HG03432 (cell line): Measurements from ENCODE around the gene ZNF248.
A peak's percentile ranks its signal among the peaks of the same experiment; 100 is the strongest.
"Not testable (repeated sequence)": the region's sequence is repeated elsewhere in the genome, so short reads cannot be mapped to it uniquely, and the experiment has no call there.

ENCODE experiments used
- ATAC-seq: cut with Tn5 transposase; IDR thresholded peaks from one replicate; pipeline ENCODE4 v1.9.1; 2021; ENCODE audit warnings: mild to moderate bottlenecking, moderate library complexity; ENCODE audit not compliant: unreplicated experiment

Gene ZNF248

DNA sequence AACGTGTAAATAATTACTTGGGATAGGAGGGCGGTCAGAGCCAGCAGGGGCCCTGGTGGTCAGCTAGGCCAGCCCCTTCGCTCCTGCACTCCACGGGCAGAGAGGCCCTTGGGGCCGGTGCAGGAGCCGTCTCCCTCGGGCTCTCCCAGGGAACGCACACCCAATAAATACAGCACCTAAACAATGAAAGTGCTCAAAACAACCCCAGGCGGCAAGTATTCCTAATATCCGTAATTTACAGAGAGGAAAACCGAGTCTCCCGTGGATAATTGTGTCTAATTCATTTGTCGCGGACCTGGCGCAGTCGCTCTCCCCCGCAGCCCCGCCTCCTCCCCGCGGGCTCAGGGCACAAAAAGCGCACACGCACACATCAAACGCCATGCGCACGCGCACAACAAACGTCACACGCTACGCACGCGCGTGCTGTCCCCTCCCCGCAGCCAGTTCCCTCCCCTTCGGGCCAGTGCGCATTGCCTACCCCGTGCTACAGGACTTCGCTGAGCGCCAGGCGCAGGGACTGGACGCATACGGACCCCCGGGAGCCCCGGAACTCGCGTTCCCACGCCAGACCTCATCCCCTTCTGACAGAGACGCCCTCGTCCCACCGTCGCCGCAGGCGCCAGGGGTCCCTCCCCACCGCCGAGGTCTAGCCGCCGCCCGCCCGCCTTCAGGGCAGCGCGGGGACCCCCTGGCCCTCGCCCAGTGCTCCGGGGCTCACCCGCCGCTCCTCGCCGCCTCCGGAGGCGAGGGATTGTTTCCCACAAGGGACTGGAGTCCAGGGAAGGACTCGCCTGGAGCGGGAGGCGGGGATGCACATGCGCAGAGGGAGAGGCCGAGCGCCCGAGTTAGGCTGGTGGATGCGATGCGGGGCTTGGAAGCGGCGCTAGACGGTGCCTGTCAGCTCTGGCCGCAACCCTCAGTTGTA is at the start of gene ZNF248:
ZNF248 (minus strand) TSS at position 324 of the 925 bp plus-strand sequence. CDS start 1,300 bp downstream, outside the sequence.
- peak; percentile 96 for ATAC-seq

DNA sequence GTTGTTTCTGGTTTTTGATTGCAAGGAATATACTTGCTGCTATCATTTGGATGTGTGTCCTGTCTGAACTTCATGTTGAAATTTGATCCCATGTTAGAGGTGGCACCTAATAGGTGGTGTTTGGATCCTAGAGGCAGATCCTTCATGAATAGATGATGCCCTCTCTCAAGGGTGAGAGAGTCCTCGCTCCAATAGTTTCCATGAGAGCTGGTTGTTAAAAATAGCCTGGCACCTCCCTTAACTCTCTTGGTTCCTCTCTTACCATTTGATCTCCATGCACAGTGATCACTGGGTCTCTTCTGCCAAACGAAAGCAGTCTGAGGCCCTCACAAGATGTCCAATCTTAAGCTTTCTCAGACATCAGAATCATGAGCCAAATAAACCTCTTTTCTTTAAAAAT is 49.0 kb upstream of the ZNF248 start:
- ATAC-seq = no peak

- ATAC-seq = no peak
Observed at GRCh38 chr10:37896436-37896835, 39.0 kb upstream of the ZNF248 start.

DNA sequence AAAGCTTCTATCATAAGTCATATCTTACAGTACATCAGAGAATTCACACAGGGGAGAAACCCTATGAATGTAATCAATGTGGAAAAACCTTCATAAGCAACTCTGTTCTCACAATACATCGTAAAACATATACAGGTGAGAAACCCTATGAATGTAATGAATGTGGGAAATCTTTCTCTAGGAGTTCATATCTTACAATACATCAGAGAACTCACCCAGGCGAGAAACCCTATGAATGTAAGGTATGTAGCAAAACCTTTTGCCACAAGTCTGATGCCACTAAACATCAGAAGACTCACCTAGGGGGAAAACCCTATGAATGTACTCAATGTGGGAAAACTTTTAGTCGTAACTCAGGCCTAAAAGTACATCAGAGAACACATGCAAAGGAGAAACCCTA is 38.3 kb upstream of the ZNF248 start:
- no peak for ATAC-seq

GRCh38 chr10:37885850-37886249 is 28.4 kb upstream of the ZNF248 start:
- ATAC-seq = no peak

DNA sequence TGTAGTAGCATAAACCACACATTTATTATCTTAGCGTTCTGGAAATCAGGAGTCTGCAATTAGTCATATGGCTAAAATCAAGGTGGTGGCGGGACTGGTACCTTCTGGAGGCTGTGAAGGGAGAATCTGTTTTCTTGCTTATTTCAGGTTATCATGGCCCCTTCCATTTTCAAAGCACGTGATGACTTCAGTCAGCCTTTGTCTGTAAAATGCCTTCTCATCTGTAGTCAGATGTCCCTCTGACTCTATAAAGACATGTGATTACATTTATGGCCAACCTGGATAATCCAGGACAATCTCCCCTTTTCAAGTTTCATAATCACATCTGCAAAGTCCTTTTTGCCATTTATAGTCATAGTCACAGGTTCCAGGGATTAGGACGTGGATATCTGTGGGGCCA is 15.5 kb upstream of the ZNF248 start:
- no peak for ATAC-seq

- no peak for ATAC-seq
Observed at GRCh38 chr10:37872283-37872682, 14.9 kb upstream of the ZNF248 start.

DNA sequence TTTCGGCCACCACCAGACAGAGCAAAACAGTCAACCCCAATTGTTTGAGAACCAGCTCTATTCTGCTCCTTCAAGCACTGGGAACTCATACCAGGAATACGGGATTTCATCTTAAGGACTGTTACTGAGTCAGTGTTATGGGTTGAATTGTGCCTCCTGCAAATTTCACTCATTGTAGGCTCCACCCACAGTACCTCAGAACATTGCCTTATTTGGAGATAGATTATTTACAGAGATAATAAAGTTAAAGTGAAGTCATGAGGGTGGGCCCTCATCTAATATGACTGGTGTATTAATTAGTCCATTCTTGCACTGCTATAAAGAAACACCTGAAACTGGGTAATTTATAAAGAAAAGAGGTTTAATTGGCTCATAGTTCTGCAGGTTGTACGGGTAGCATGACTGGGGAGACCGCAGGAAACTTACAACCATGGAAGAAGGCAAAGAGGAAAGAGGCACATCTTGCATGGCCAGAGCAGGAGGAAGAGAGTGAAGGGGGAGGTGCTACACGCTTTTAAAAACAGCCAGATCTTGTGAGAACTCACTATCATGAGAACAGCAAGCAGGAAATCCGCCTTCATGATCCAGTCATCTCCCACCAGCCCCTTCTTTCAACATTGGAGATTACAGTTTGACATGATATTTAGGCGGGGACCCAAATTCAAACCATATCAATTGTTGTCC is 14.3 kb upstream of the ZNF248 start:
- no peak for ATAC-seq

DNA sequence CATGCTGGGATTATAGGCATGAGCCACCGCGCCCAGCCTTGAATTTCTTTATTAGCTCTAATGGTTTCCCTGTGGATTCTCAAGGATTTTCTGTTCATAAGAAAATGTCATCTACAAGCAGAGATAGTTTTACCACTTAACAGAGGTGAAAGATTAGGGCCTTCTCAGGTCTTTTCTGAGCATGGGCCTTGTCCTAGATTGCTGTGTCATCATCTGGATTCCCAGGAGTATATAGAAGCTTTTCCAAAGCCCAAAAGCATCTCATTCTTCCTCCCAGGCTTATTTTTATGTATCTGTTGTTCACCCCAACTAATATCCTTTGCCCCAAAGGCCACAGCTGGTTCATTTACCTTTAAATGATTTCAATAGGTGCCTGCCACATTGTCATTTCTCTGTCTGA is 13.7 kb upstream of the ZNF248 start:
- ATAC-seq = no peak

- no peak for ATAC-seq
Observed at GRCh38 chr10:37868796-37869195, 11.4 kb upstream of the ZNF248 start.

- peak; percentile 54 for ATAC-seq
Observed at GRCh38 chr10:37865957-37866803, 8.8 kb upstream of the ZNF248 start.

GRCh38 chr10:37865264-37865663 is 7.9 kb upstream of the ZNF248 start:
- ATAC-seq = no peak

DNA sequence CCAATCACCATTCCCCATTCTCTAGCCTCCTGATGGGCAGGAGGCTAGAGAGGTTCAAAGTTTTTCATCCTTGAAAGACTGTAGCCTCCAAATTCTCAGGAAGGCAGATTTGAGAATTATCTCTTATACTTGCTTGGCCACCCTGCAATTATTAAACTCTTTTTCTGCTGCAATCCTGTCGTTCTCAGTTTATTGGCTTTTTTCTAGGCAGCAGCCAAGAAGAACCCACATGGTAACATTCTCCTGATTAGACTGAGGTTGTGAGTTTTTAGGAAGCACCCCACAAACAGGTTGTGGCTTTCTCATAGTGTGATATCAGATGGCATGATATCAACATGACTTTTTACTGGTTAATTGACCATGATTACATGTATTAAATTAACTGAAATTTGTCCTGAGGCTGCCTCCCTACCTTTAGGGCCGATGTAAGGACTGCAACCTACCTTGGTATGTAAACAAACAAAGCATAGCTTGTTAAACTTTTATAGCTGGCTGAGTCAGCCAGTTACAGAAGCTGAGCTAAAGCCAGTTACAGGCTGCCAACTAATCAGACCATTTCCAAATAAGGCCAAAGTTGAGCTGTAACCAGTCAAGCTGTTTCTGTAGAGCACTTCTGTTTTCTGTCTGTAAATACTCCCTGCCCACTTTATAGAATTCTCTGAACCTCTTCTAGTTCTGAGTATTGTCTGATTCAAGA is 3.2 kb upstream of the ZNF248 start:
- no peak for ATAC-seq

- ATAC-seq = not testable (repeated sequence)
Observed at GRCh38 chr10:37859270-37859669, 1.9 kb upstream of the ZNF248 start.

GRCh38 chr10:37856881-37857286 is 526 bp downstream of the ZNF248 start:
- ATAC-seq = peak; percentile 13

GRCh38 chr10:37855636-37856035 is 1.8 kb downstream of the ZNF248 start:
- ATAC-seq = no peak

- no peak for ATAC-seq
Observed at GRCh38 chr10:37854626-37855025, 2.8 kb downstream of the ZNF248 start.

DNA sequence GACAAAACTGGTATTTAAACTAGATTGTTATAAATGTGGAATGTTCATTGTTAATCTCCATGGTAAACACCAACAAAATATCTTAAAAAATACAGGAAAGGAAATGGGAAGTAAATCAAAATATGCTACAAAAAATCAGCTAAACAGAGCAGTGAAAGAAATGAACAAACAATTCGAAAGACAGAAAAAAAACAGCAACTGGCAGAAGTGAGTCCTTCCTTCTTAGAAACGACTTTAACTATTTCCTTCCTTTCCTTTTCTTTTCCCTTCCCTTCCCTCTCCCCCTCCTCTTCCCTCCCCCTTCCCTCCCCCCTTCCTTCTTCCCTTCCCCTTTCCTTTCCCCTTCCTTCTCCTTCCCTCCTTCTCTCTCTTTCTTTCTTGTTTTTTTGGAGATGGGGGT is 12.8 kb downstream of the ZNF248 start:
- ATAC-seq = no peak

DNA sequence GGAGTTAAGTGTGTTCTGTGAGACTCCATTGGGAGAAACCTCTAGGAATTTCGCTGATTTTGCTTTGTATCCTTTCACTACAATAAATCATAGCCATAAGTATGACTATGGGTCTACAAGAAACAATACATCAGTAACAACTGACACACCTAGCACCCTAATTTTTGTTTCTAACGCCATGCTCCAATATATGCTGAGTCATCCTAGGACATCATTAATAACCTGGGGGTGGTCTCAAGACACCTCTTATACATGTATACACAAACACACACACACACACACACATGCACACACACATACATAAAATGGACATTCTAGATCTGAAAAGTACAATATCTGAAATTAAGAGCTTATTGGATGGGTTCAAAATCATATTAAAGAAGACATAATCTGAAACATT is 18.2 kb downstream of the ZNF248 start:
- ATAC-seq = no peak

GRCh38 chr10:37831495-37832333 is 25.7 kb downstream of the ZNF248 start:
- no peak for ATAC-seq
